OCI-LY1 (cell line): ENCODE data around the gene ARMC3.

ENCODE experiments used
- EZH2 ChIP-seq: fragments of 200-600 bp; sonication (generic), shearing (Covaris generic); IDR thresholded peaks from 2 replicates; pipeline ENCODE4 v1.8.0; 2017; ENCODE audit warnings: borderline replicate concordance, mixed run types, mild to moderate bottlenecking, antibody characterized with exemption, low read length, moderate library complexity, mixed read lengths
- TF ChIP-seq, protein P1 (sequence below): fragments of 200-600 bp; sonication (generic), shearing (Covaris generic); IDR thresholded peaks from 2 replicates; pipeline ENCODE4 v1.5.1; 2017; ENCODE audit warnings: mild to moderate bottlenecking, antibody characterized with exemption, low read length, moderate library complexity, mixed read lengths

DNA sequence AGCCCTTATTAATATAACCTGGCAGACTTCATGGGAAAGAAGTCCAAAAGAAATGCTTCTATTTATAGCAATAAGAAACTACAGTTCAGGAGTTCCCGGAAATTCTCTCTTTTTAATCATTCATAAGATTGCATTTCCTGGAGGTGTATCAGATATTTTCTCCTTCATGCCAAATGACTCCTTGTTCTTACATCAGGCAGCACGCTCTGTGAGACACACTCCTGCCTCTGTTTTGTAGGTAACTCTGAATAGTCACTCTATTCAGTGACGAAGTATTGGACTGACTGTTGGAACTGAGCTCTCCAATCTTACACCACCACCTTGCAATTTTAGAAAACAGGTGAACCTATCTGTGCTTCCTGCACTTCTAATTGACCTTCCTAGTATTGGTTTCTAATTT, 88.8 kb downstream of the ARMC3 start:
- TF ChIP-seq, protein P1, sequence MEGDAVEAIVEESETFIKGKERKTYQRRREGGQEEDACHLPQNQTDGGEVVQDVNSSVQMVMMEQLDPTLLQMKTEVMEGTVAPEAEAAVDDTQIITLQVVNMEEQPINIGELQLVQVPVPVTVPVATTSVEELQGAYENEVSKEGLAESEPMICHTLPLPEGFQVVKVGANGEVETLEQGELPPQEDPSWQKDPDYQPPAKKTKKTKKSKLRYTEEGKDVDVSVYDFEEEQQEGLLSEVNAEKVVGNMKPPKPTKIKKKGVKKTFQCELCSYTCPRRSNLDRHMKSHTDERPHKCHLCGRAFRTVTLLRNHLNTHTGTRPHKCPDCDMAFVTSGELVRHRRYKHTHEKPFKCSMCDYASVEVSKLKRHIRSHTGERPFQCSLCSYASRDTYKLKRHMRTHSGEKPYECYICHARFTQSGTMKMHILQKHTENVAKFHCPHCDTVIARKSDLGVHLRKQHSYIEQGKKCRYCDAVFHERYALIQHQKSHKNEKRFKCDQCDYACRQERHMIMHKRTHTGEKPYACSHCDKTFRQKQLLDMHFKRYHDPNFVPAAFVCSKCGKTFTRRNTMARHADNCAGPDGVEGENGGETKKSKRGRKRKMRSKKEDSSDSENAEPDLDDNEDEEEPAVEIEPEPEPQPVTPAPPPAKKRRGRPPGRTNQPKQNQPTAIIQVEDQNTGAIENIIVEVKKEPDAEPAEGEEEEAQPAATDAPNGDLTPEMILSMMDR = no peak
- TF ChIP-seq EZH2 = no peak
